Measurements from ENCODE around the gene ATF6.

ATF6 gene

DNA sequence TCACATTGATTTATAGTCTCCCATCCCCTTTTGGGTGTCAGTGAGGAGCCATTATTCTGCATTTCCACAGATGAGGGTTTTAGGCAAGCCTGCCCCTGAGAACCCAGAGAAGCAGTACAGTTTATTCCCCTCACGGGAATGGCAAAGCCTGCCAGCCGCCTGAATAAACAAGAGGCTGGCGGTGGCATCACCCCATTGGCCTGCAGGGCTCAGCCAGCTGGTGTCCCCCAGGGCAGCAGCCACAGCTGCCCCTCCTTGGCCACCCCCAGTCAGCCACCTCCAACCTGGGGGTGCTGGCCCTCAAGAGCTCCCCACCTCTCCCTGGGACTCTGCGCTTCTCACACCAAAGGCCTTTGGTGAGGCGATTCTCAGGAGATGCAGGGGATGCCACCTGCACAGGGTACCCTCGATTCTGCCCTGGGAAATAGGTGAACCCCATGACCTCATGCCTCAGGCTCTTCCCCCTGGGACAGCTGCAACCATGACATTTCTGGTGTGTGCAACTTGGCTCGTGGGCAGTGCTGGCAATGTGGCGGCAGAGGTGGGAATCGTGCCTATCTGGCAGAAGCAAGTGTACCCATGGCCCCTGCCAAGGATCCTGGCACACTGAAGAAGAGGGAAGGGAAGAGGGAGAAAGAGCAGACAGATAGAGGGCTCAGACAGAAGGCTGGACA lies 243.5 kb downstream of the ATF6 start:
- DNase-seq = no peak

DNA sequence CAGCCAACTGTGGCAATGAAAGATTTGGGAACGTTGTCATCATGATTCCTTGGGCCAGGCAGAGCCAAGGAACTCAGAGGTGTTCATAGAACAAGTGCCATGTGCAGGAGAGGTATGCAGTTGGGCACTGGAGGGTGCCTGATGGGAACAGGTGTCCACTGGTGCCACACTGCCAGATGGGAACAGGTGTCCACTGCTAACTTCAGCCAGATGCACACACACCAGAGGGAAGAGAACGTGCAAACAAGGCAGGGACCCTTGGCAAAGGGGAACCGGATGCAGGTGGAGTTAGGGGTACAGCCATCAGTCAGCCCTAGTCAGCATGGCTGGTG lies 244.0 kb downstream of the ATF6 start:
- DNase-seq = no peak

DNA sequence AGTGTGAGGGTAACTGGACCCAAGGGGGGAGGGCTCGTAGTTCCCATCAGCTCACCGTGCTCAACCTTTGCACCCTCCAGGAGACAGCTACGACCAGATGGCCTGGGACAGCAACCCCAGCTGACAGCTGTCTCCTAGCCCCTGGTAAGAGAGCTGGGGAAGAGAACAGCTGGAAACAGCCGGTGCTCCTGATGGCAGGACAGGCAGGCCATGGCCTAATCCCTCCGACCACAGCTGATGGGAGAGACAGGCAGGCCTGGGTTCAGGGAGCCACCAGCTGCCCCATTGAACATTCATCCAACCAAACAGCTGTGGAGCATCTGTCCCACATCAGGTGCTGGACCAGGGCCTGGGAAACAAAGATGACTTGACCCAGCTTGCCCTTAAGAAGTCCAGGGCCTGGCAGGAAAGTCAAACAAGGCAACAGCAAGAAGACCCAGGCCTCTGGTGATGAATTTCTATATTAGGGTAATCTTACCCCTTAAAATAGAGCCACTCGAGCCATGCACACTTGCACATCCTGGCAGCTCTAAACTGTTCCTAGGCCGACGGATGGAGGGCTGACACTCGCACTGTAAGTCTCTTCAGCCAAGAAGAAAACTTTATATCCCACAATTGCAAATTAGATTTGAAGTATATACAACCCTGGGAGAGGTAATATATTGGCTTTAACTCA lies 245.4 kb downstream of the ATF6 start:
- DNase-seq = no peak

DNA sequence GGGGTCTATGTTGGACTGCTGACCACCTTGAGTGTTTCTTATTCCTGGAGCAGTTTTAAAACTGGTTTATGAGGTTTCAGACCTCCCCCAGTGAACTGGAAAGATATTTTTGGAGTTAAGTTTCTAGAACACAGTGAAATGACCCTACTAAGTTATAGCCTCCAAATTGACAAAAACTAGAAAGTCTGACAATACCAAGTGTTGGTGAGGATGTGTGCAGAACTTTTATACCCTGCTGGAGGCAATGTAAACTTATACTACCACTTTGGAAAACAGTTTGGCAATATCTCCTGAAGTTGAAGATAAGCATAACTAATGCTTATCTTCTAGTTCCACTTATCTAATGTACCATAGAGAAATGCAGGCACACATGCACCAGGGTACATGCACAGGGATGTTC lies 247.2 kb downstream of the ATF6 start:
- no peak for DNase-seq

Data from activated CD8-positive, alpha-beta memory T cell treated with anti-CD3 and anti-CD28 coated beads, Interleukin-2, amount 50 U/mL, for 48 hours (primary cell).